Measurements from ENCODE around the gene MB21D2.

The MB21D2 gene

GRCh38 chr3:192888190-192888589 is 29.5 kb downstream of the MB21D2 start:
- DNase-seq, result no peak

- DNase-seq, result no peak
Observed at GRCh38 chr3:192887701-192888100, 30.0 kb downstream of the MB21D2 start.

- DNase-seq, result no peak
Observed at GRCh38 chr3:192887047-192887446, 30.6 kb downstream of the MB21D2 start.

GRCh38 chr3:192884777-192885773 is 32.6 kb downstream of the MB21D2 start:
- no peak for DNase-seq

- DNase-seq, result no peak
Observed at GRCh38 chr3:192883512-192883911, 34.1 kb downstream of the MB21D2 start.

- no peak for DNase-seq
Observed at GRCh38 chr3:192881159-192881786, 36.4 kb downstream of the MB21D2 start.

GRCh38 chr3:192880313-192880712 is 37.3 kb downstream of the MB21D2 start:
- no peak for DNase-seq

- no peak for DNase-seq
Observed at GRCh38 chr3:192879346-192880031, 38.2 kb downstream of the MB21D2 start.

- DNase-seq, result no peak
Observed at GRCh38 chr3:192875971-192876565, 41.6 kb downstream of the MB21D2 start.

GRCh38 chr3:192870822-192871221 is 46.8 kb downstream of the MB21D2 start:
- no peak for DNase-seq

- no peak for DNase-seq
Observed at GRCh38 chr3:192869131-192870031, 48.3 kb downstream of the MB21D2 start.

GRCh38 chr3:192867645-192868044 is 50.0 kb downstream of the MB21D2 start:
- DNase-seq, result no peak

- no peak for DNase-seq
Observed at GRCh38 chr3:192866804-192867203, 50.9 kb downstream of the MB21D2 start.

GRCh38 chr3:192864941-192865340 is 52.7 kb downstream of the MB21D2 start:
- DNase-seq, result no peak

- DNase-seq, result no peak
Observed at GRCh38 chr3:192863091-192863420, 54.6 kb downstream of the MB21D2 start.

GRCh38 chr3:192862408-192863090 is 55.1 kb downstream of the MB21D2 start:
- DNase-seq, result no peak

- no peak for DNase-seq
Observed at GRCh38 chr3:192861972-192862371, 55.7 kb downstream of the MB21D2 start.

- no peak for DNase-seq
Observed at GRCh38 chr3:192860454-192860853, 57.2 kb downstream of the MB21D2 start.

- no peak for DNase-seq
Observed at GRCh38 chr3:192858849-192859585, 58.6 kb downstream of the MB21D2 start.

GRCh38 chr3:192857260-192857661 is 60.4 kb downstream of the MB21D2 start:
- no peak for DNase-seq

- DNase-seq, result no peak
Observed at GRCh38 chr3:192855434-192855833, 62.2 kb downstream of the MB21D2 start.
